ENCODE data around the gene ZBTB43.

Gene ZBTB43

GRCh38 chr9:126847051-126847450, 42.2 kb downstream of the ZBTB43 start:
- TF ChIP-seq CTCF (conservative IDR thresholded peaks at IDR 0.05; ENCODE audit: low read depth, low read length) = no peak
- no peak for DNase-seq (ENCODE audit: low read depth)
- no peak overlapping the region for H3K4me3 ChIP-seq (ENCODE audit: low read length)

- no peak for TF ChIP-seq CTCF (conservative IDR thresholded peaks at IDR 0.05; ENCODE audit: low read depth, low read length)
- no peak overlapping the region for H3K4me3 ChIP-seq (ENCODE audit: low read length)
- DNase-seq (ENCODE audit: low read depth) = no peak
Measured at GRCh38 chr9:126849591-126850225, 44.9 kb downstream of the ZBTB43 start.

GRCh38 chr9:126851286-126851880, 46.5 kb downstream of the ZBTB43 start:
- no peak for TF ChIP-seq CTCF (conservative IDR thresholded peaks at IDR 0.05; ENCODE audit: low read depth, low read length)
- DNase-seq (ENCODE audit: low read depth) = no peak
- H3K4me3 ChIP-seq (ENCODE audit: low read length) = no peak overlapping the region

GRCh38 chr9:126852086-126852688, 47.3 kb downstream of the ZBTB43 start:
- no peak for TF ChIP-seq CTCF (conservative IDR thresholded peaks at IDR 0.05; ENCODE audit: low read depth, low read length)
- DNase-seq (ENCODE audit: low read depth) = no peak
- H3K4me3 ChIP-seq (ENCODE audit: low read length) = no peak overlapping the region

- H3K4me3 ChIP-seq (ENCODE audit: low read length) = no peak overlapping the region
- peak; percentile 30 for DNase-seq (ENCODE audit: low read depth)
- no peak for TF ChIP-seq CTCF (conservative IDR thresholded peaks at IDR 0.05; ENCODE audit: low read depth, low read length)
Measured at GRCh38 chr9:126853667-126854066, 48.8 kb downstream of the ZBTB43 start.

GRCh38 chr9:126854734-126855133, 49.9 kb downstream of the ZBTB43 start:
- no peak for DNase-seq (ENCODE audit: low read depth)
- no peak for TF ChIP-seq CTCF (conservative IDR thresholded peaks at IDR 0.05; ENCODE audit: low read depth, low read length)
- no peak overlapping the region for H3K4me3 ChIP-seq (ENCODE audit: low read length)

Measured in retinal pigment epithelial cell (primary cell).